Stimulated activated CD8-positive, alpha-beta memory T cell treated with anti-CD3 and anti-CD28 coated beads, Interleukin-15, amount 100 ng/mL, for 24 hours (primary cell): ENCODE data around the gene ROR2.
"Not testable (repeated sequence)": the region's sequence is repeated elsewhere in the genome, so short reads cannot be mapped to it uniquely, and the experiment has no call there.

Source experiments
- DNase-seq: peaks from one replicate; pipeline ENCODE4 v3.0.0-alpha.2; 2020; ENCODE audit warnings: low read depth

ROR2 gene

GRCh38 chr9:91949946-91950664 is at the start of gene ROR2:
Gene ROR2 (minus strand): TSS chr9:91950228.
- DNase-seq: peak; percentile 13

DNA sequence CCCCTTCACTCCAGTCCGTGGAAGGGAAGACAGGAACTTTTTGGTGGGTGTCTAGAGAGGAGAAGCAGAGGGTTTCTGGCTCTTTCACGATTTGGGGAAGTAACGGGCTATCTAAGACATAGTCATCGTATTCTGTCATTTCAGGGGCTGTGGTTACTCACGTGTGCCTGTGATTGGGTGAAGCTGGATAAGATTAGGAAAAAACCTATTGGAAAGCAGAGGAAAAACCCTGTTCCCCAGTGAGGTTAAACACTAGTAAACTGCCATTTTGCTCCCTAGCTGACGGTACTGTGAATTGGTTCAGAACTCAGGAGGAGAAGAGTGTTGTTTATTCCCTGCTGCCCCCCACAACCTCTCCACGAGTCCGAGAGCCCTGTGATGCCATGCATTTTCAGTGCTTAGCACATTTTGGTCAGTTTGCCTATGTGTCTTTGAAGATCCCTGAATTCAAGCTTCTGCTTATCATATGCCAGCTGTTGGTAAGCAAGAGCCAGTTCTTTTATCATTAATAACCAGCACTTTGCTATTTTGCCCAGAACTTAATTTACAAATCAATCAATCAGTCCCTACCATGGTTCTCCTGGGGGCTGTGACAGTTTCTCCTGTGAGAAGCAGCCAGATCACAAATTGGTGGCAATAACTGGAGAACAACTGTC is 45.1 kb upstream of the ROR2 start:
- DNase-seq: no peak

- no peak for DNase-seq
Observed at GRCh38 chr9:91994422-91994821, 44.4 kb upstream of the ROR2 start.

- no peak for DNase-seq
Observed at GRCh38 chr9:91992461-91993041, 42.5 kb upstream of the ROR2 start.

DNA sequence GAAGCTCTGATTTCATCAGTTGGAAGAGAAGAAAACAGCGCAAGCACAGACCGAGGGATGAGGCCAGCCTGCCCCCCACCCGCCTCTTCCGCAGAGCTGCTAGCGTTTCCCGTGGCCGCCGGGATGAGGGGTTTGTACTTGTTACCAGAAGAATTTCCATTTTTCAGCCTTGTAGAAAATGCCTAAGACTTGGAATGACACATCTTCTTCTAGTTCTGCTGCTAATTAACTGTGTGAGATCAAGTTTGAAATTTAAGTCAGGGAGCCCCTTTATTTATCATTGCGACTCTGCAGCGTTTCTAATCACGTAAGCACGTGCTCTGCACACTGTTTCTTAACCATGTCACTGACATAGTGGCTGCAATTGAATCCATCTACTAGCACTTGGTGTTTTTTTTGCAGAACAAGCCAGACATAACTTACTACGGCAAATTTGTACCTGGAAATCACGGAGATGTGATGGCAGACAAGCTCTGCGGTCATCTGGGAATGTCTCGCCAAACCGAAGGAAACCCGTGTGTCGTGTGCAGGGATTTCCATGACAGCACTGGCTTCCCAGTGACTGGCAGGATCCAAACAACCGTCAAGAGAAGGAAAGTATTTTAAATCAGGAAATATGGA is 41.8 kb upstream of the ROR2 start:
- no peak for DNase-seq

DNA sequence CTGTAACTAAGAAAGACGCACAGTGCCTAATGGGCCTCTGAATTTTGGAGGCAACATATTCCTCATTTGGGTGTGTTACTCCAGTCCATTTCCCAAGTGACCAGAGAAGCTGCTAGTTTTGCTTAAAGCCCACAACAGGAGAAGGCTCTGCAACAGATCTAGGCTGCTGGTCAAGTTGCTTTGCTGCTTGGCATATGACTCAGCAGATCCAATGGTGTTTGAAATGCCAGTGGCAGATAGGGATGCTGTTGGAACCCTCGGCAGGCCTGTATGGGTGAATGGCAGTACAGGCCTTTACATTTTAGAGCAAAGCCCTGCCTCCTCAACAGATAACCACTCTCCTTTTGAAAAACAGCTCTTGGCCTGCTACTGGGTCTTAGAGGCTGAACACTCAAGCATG is 36.2 kb upstream of the ROR2 start:
- no peak for DNase-seq

GRCh38 chr9:91985692-91986091 is 35.7 kb upstream of the ROR2 start:
- no peak for DNase-seq

DNA sequence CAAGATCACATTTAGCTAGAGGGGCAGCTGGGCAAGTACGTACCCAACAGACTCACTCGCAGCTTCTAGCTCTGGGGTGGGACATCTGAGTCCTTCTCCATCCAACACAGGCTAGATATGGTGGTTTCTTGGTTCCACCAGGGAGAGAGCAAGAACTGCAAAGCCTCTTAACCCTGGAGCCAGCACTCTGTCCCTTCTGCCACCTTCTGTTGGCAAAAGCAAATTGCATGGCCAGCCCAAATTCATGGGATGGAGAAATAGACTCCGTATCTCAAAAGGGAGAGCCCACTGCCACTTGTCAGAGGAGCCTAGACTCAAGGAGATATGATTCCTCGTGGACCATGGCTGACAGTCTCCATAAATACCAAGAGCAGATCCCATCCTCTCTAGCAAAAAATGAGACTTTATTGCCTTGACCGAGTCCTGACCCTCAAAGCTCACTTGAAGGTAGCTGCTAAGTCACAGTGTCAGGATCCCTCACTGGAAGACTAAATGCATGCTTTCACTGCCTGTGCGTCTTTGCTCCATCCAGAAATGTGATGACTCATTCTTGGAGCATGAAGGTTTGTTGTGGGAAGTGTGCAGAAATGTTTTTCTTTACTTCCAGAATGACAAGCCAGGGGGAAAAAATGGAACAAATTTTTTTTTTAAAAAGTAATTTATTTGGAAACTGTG is 28.8 kb upstream of the ROR2 start:
- DNase-seq: no peak

DNA sequence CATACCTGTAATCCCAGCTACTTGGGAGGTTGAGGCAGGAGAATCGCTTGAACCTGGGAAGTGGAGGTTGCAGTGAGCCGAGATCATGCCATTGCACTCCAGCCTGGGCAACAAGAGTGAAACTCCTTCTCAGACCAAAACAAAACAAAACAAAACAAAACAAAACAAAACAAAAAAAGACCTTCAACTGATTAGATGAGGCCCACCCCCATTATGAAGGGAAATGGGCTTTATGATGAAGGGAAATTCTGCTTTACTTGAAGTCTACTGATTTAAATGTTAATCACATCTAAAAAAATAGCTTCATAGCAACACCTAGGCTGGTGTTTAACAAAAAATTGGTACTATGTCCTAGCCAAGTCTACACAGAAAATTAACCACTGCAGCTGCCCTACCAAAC is 25.2 kb upstream of the ROR2 start:
- DNase-seq: not testable (repeated sequence)

DNA sequence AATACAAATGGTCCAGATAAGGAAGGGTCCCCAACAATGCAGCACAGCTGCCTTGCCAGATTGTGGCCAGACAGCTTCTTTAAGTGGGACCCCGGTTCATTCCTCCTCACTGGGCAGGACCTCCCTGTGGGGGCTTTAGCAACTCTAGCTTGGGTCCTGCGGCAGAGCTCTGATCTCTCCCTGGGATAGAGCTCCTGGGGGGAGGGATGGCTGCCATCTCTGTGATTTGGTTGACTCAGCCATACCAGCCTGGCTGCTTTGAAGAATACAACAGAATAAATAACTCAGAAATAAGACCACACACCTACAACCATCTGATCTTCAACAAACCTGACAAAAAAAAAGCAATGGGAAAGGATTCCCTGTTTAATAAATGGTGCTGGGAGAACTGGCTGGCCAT is 22.7 kb upstream of the ROR2 start:
- no peak for DNase-seq

DNA sequence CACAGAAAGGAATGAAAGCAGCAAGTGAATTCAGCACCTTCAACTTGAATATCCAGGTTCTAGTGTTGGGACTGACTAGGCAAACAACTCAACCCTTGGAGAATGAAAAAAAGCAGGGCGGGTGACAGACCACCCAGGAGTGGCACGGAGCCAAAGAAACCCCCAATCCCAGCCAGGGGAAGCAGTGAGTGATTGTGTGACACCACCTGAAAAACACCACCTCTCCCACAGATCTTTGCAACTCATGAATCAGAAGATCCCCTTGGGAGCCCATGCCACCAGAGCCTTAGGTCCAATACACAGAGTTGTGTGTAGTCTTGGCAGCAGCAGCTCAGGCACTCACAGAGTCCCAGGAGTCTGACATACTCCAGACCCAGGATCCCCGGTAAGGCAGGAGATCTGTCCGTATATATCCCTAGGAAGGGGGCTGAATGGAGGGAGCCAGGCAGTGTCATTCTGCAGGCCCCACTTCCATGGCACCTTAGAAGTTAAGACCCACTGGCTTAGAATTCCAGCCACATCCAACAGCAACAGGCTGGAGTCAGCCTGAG is 22.1 kb upstream of the ROR2 start:
- no peak for DNase-seq

DNA sequence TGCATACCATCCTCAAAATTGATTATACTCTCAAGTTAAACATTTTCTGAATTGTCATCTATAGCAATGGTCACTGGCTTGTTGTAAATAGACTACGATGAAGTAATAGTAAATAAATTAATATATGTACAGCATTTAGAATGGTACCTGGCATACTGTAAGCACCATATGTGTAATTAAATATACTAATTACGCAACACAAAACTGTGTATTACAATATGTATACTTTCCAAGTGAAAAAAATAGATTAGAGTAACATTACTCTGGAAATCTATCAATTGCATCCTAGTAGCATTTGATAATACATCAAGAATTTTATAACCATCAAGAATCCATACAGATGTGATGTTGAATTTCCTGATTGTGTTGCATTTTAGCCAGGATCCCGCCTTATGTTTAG is 17.2 kb upstream of the ROR2 start:
- DNase-seq: no peak

DNA sequence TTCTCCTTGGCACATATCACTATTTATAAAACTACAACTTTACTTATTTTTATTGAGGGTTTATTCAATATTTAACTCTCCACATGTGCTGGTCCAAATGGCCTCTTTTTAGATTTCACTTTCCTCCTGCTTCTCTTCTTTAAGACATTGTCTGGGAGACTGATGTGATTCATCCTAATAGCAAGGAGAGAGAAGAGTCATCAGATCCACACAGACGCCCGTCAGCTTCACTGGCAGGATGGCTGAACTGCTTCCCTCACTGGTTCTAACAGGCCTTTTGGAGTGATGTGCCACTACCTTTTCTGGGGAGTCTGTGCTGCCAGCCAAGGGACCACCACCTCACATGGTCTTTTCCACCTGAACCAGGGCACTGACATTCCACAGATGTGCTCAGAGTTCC is 16.5 kb upstream of the ROR2 start:
- no peak for DNase-seq

DNA sequence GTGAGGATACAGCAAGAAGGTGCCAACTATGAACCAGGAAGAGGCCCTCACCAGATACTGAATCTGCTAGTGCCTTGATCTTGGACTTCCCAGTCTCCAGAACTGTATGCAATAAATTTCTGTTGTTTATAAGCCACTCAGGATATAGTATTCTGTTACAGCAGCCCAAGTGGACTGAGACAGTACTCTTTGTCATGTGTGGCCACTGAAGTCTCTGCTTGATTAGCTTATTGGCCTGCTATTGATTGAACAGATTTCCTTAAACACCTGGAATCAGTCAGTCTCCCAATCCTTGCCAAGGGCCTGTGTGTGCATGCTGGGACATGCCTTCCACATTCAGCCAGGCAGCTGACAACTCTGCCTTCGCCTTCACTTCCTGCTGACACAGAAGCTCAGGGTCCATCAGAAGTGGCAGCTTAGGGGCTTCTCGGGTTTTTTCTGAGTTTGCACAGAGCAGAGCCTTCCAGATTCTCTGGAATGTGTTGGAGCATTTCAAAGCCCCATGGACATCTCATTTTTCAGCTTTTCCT is 13.7 kb upstream of the ROR2 start:
- DNase-seq: no peak

DNA sequence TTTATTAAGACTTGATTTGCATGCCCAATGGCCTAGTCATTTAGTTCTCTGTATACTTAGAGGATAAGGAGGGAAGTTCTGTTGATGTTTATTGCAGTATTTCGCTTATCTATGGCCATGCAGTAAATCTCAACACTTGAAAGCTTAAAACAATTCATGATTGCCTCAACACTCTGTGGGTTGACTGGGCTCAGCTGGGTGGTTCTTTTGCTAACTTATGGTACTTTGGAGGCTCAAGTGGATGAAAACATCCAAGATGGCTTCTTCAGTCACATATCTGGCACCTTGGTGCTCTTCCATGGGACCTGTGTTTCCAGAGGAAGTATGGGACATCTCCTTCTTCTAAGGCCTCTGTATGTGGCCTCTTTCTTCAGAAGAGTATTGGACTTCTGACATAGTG is 10.3 kb upstream of the ROR2 start:
- no peak for DNase-seq

DNA sequence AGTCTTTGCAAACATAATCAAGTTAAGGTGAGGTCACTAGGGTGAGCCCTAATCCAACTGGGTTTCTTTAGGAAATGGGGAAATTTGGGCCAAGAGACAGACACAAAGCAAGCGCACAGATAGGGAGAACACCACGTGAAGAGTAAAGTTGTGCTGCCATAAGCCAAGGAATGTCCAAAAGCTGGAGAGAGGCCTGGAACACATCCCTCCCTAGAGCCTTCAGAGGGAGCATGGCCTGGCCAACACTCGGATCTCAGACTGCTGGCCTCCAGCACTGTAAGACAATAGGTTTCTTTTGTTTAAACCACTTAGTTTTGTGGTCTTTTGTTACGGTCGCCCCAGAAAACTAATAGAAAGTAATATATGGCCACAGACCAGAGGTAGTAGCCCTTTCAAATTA is 8.1 kb upstream of the ROR2 start:
- no peak for DNase-seq

- no peak for DNase-seq
Observed at GRCh38 chr9:91954841-91955471, 4.9 kb upstream of the ROR2 start.

GRCh38 chr9:91953718-91954117 is 3.7 kb upstream of the ROR2 start:
- DNase-seq: no peak

GRCh38 chr9:91951944-91952520 is 2.0 kb upstream of the ROR2 start:
- DNase-seq: no peak

DNA sequence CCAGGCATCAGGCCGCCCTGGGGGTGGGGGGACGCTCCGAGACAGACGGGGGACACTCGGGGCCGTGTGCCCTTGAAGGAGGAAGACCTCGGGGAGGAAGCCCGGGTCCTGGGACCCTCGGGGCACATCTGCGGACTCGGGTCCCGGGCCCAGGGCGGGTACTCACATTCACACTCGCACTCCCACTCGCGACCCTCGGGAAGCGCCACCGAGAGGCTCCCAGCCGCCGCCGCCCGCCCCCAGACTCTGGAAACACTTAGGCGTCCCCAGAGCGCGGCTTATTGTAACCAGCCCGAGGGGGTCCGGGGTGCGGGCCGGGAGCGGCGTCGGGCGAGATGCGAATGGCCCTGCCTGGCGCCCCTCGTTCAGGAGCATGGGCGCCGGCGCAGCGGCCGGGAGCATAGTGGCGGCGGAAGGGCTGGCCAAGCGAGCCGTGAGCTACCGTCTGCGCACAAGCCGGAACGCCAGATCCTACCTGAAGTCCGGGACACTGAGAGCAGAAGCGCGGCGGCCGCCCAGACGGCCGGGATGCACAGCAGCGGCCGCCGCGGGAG is 559 bp downstream of the ROR2 start:
- no peak for DNase-seq
